Measurements from ENCODE around the gene RNU2-1. TPM values are rescaled to one million over a fixed set of nuclear protein-coding genes. Genes with fewer than 3 reads are reported as not detected.
"Not testable (repeated sequence)": the region's sequence is repeated elsewhere in the genome, so short reads cannot be mapped to it uniquely, and the experiment has no call there.

The RNU2-1 gene
- total RNA-seq, 1 experiment from 2014 or later: 6,186 TPM

DNA sequence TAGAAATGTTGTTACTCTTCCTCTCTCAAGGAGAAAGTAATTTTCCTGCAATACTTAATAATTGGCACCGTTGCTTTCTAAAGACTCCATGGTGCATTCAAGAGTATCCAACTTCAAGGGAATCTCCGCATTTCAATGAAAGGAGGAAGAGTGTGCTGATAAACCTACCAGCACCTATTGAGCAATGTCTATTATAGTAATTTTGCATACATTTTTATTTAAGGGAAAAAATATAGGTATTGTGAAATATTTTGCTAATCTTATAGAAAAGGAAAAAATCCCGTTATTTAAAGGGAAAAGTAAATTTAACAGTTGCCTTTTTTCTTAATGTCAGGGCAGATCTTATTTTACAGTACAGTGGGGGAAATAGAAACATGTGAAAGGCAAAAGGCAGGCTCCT is 23.2 kb downstream of the RNU2-1 start:
- H3K4me1 ChIP-seq (ENCODE audit: insufficient read depth, low read length): 0 out of 2 replicates have a peak, but pooled peaks cover 3% of the 10 kb centered on the region
- no peaks in the 10 kb centered on the region for H3K79me1 ChIP-seq (ENCODE audit: insufficient read depth, low read depth, low read length, poor library complexity, severe bottlenecking)
- TF ChIP-seq, protein P1, sequence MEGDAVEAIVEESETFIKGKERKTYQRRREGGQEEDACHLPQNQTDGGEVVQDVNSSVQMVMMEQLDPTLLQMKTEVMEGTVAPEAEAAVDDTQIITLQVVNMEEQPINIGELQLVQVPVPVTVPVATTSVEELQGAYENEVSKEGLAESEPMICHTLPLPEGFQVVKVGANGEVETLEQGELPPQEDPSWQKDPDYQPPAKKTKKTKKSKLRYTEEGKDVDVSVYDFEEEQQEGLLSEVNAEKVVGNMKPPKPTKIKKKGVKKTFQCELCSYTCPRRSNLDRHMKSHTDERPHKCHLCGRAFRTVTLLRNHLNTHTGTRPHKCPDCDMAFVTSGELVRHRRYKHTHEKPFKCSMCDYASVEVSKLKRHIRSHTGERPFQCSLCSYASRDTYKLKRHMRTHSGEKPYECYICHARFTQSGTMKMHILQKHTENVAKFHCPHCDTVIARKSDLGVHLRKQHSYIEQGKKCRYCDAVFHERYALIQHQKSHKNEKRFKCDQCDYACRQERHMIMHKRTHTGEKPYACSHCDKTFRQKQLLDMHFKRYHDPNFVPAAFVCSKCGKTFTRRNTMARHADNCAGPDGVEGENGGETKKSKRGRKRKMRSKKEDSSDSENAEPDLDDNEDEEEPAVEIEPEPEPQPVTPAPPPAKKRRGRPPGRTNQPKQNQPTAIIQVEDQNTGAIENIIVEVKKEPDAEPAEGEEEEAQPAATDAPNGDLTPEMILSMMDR (conservative IDR thresholded peaks at IDR 0.05): no peak
- H3K79me2 ChIP-seq (ENCODE audit: insufficient read depth, low read length): no peaks in the 10 kb centered on the region
- no peak overlapping the region for H3K56ac ChIP-seq (ENCODE audit: insufficient read length, low read depth, low read length)
- Mint-ChIP-seq H3K4me3 (peak overlapping the region; percentile 91 to 95), H3K9me3 (no peaks in the 10 kb centered on the region), H3K27ac (no peak overlapping the region), H3K27me3 (ENCODE audit: low read depth) (no peaks in the 10 kb centered on the region; the same call in 1 of the 2 replicates), H3K36me3 (ENCODE audit: insufficient read depth in 1 of 3, low read depth in 3 of 3) (peaks cover 0 to 9% (median 8%) of the 10 kb centered on the region in 3 experiments; a peak in 4 of 7 replicates), H3K4me1 (peaks cover 17 to 20% of the 10 kb centered on the region in 2 experiments)
- H3K9ac ChIP-seq (ENCODE audit: extremely low read depth, insufficient read length, low read length): no peak overlapping the region
- H3K9me3 ChIP-seq (ENCODE audit: control insufficient read depth, low read depth, low read length): no peaks in the 10 kb centered on the region
- H2BK120ac ChIP-seq (ENCODE audit: low read depth, low read length, poor library complexity, severe bottlenecking): no peak overlapping the region
- no peak overlapping the region for H3K4ac ChIP-seq (ENCODE audit: low read depth, low read length)
- H3K18ac ChIP-seq (ENCODE audit: insufficient read length, low read depth, low read length): no peak overlapping the region
- H2BK20ac ChIP-seq (ENCODE audit: low read depth, low read length, poor library complexity, severe bottlenecking): no peak overlapping the region
- no peak overlapping the region for H4K8ac ChIP-seq (replicated peaks; ENCODE audit: insufficient read length, low read depth, low read length)
- H4K20me1 ChIP-seq (ENCODE audit: control insufficient read depth, insufficient read depth, insufficient read length): no peaks in the 10 kb centered on the region
- no peak for DNase-seq
- no peak overlapping the region for H3T11ph ChIP-seq (ENCODE audit: low read length)
- no peak overlapping the region for H2AK5ac ChIP-seq (ENCODE audit: insufficient read length, low read length)
- no peak overlapping the region for H3K14ac ChIP-seq (ENCODE audit: insufficient read depth, low read length)
- H3K27me3 ChIP-seq (ENCODE audit: insufficient read depth, low read length): no peaks in the 10 kb centered on the region
- no CpG with 5 or more reads among the region's 3 CpGs for WGBS (ENCODE audit: extremely low coverage, insufficient read length, low lambda C conversion rate)
- H3K23ac ChIP-seq (ENCODE audit: insufficient read length, low read depth, low read length): no peak overlapping the region
- no peak overlapping the region for H4K91ac ChIP-seq (ENCODE audit: insufficient read length, low read depth, low read length)
- H2BK5ac ChIP-seq (ENCODE audit: insufficient read length, low read length): no peak overlapping the region
- H2BK12ac ChIP-seq (ENCODE audit: insufficient read length, low read depth, low read length): no peak overlapping the region
- H3K4me2 ChIP-seq (ENCODE audit: insufficient read depth, insufficient read length, low read length): no peak overlapping the region
- no peak overlapping the region for H2AFZ ChIP-seq (ENCODE audit: low read length)
- H3K23me2 ChIP-seq (ENCODE audit: insufficient read length, low read depth, low read length, poor library complexity, severe bottlenecking): peaks cover 7% of the 10 kb centered on the region
- H3K27ac ChIP-seq (ENCODE audit: insufficient read length, low read depth, low read length): no peak overlapping the region
- H4K5ac ChIP-seq (ENCODE audit: insufficient read length, low read depth, low read length): no peak overlapping the region
- H2BK15ac ChIP-seq (ENCODE audit: low read depth, low read length): no peak overlapping the region

DNA sequence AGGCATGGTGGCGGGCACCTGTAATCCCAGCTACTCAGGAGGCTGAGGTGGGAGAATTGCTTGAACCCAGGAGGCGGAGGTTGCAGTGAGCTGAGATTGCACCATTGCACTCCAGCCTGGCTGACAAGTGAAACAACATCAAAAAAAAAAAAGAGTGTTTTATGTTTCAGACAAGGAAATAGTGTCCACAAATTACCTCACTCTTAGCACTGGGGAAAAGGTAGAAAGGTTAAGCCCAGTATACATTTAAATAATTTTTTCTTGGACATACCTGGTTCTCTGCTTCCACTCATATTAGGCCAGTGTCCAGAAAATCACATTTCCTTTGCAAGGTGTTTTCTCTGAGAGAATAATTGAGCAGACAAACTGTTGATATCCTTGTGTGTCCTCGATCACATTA is 30.8 kb downstream of the RNU2-1 start:
- H3K79me2 ChIP-seq (ENCODE audit: insufficient read depth, low read length); H3K9me3 Mint-ChIP-seq; H4K91ac ChIP-seq (ENCODE audit: insufficient read length, low read depth, low read length); H4K5ac ChIP-seq (ENCODE audit: insufficient read length, low read depth, low read length); H2BK120ac ChIP-seq (ENCODE audit: low read depth, low read length, poor library complexity, severe bottlenecking); H3K23me2 ChIP-seq (ENCODE audit: insufficient read length, low read depth, low read length, poor library complexity, severe bottlenecking); H2BK12ac ChIP-seq (ENCODE audit: insufficient read length, low read depth, low read length); H3K4me3 Mint-ChIP-seq; H3K9ac ChIP-seq (ENCODE audit: extremely low read depth, insufficient read length, low read length); H3K79me1 ChIP-seq (ENCODE audit: insufficient read depth, low read depth, low read length, poor library complexity, severe bottlenecking); H2AFZ ChIP-seq (ENCODE audit: low read length); H3K14ac ChIP-seq (ENCODE audit: insufficient read depth, low read length); H3K4ac ChIP-seq (ENCODE audit: low read depth, low read length); H3K4me1 Mint-ChIP-seq; H4K8ac ChIP-seq (replicated peaks; ENCODE audit: insufficient read length, low read depth, low read length); H3K27me3 Mint-ChIP-seq (ENCODE audit: low read depth); H3K27ac Mint-ChIP-seq; H4K20me1 ChIP-seq (ENCODE audit: control insufficient read depth, insufficient read depth, insufficient read length); H2BK5ac ChIP-seq (ENCODE audit: insufficient read length, low read length); DNase-seq; H3T11ph ChIP-seq (ENCODE audit: low read length); H2AK5ac ChIP-seq (ENCODE audit: insufficient read length, low read length); H3K27ac ChIP-seq (ENCODE audit: insufficient read length, low read depth, low read length); H3K4me1 ChIP-seq (ENCODE audit: insufficient read depth, low read length); H2BK20ac ChIP-seq (ENCODE audit: low read depth, low read length, poor library complexity, severe bottlenecking); H3K56ac ChIP-seq (ENCODE audit: insufficient read length, low read depth, low read length); H2BK15ac ChIP-seq (ENCODE audit: low read depth, low read length); H3K9me3 ChIP-seq (ENCODE audit: control insufficient read depth, low read depth, low read length); H3K27me3 ChIP-seq (ENCODE audit: insufficient read depth, low read length); H3K18ac ChIP-seq (ENCODE audit: insufficient read length, low read depth, low read length); H3K23ac ChIP-seq (ENCODE audit: insufficient read length, low read depth, low read length); H3K4me2 ChIP-seq (ENCODE audit: insufficient read depth, insufficient read length, low read length): not testable (repeated sequence)
- peaks cover 10 to 50% (median 49%) of the 10 kb centered on the region in 3 experiments; a peak in 6 of 7 replicates for H3K36me3 Mint-ChIP-seq (ENCODE audit: insufficient read depth in 1 of 3, low read depth in 3 of 3)
- whole genome bisulfite sequencing (ENCODE audit: extremely low coverage, insufficient read length, low lambda C conversion rate): no CpG with 5 or more reads among the region's 3 CpGs

Data from H9 (cell line).